ENCODE results near the gene TOM1L1.
A peak's percentile ranks its signal among the peaks of the same experiment; 100 is the strongest.

The TOM1L1 gene

GRCh38 chr17:54985476-54985875 is 84.8 kb downstream of the TOM1L1 start:
- DNase-seq (ENCODE audit: insufficient read length, low spot score) (no peak), FAIRE-seq (no peak)

GRCh38 chr17:54990118-54990517 is 89.5 kb downstream of the TOM1L1 start:
- no peak for DNase-seq (ENCODE audit: insufficient read length, low spot score)
- FAIRE-seq: no peak

GRCh38 chr17:54991567-54991966 is 90.9 kb downstream of the TOM1L1 start:
- DNase-seq (ENCODE audit: insufficient read length, low spot score) (no peak), FAIRE-seq (no peak)

GRCh38 chr17:54992797-54993639 is 92.4 kb downstream of the TOM1L1 start:
- FAIRE-seq: peak; percentile 94
- DNase-seq (ENCODE audit: insufficient read length, low spot score): no peak

GRCh38 chr17:54996441-54996840 is 95.8 kb downstream of the TOM1L1 start:
- FAIRE-seq: no peak

GRCh38 chr17:55002458-55002857 is 101.8 kb downstream of the TOM1L1 start:
- FAIRE-seq: no peak
- no peak for DNase-seq (ENCODE audit: insufficient read length, low spot score)

More at GRCh38 chr17:54996441-54996840, 95.8 kb downstream of the TOM1L1 start:
- DNase-seq (ENCODE audit: insufficient read length, low spot score): no peak

- DNase-seq (ENCODE audit: insufficient read length, low spot score): no peak
- no peak for FAIRE-seq
These were observed 103.8 kb downstream of the TOM1L1 start for GRCh38 chr17:55004484-55004883.

GRCh38 chr17:55005520-55005919 is 104.9 kb downstream of the TOM1L1 start:
- FAIRE-seq (no peak), DNase-seq (ENCODE audit: insufficient read length, low spot score) (peak; percentile 1)
